ENCODE results near the gene PERM1.

Gene PERM1

GRCh38 chr1:964691-965525, 17.0 kb downstream of the PERM1 start:
- DNase-seq (ENCODE audit: low read depth in 2 of 2): no peak

- no peak for DNase-seq (ENCODE audit: low read depth in 2 of 2)
Observed at GRCh38 chr1:963746-964525, 18.0 kb downstream of the PERM1 start.

GRCh38 chr1:963301-963651, 18.6 kb downstream of the PERM1 start:
- no peak for DNase-seq (ENCODE audit: low read depth in 2 of 2)

- DNase-seq (ENCODE audit: low read depth in 2 of 2): no peak
Observed at GRCh38 chr1:962381-963300, 19.3 kb downstream of the PERM1 start.

- no peak for DNase-seq (ENCODE audit: low read depth in 2 of 2)
Observed at GRCh38 chr1:961132-961669, 20.7 kb downstream of the PERM1 start.

- DNase-seq (ENCODE audit: low read depth in 2 of 2): no peak
Observed at GRCh38 chr1:960363-961131, 21.3 kb downstream of the PERM1 start, which contains the start of gene KLHL17. Gene KLHL17 (plus strand): TSS chr1:960584. CDS start chr1:960694, 110 bp downstream.

GRCh38 chr1:959731-960362, 22.0 kb downstream of the PERM1 start:
- DNase-seq (ENCODE audit: low read depth in 2 of 2): no peak

GRCh38 chr1:958823-959730, 22.8 kb downstream of the PERM1 start, which contains the start of gene NOC2L:
Gene NOC2L (minus strand): TSS chr1:959256. CDS start chr1:959240, 16 bp downstream.
- DNase-seq (ENCODE audit: low read depth in 2 of 2): peak; percentile 70 to 73

GRCh38 chr1:956636-957035, 25.3 kb downstream of the PERM1 start:
- no peak for DNase-seq (ENCODE audit: low read depth in 2 of 2)

GRCh38 chr1:955474-955873, 26.4 kb downstream of the PERM1 start:
- DNase-seq (ENCODE audit: low read depth in 2 of 2): no peak

- DNase-seq (ENCODE audit: low read depth in 2 of 2): no peak
Observed at GRCh38 chr1:954927-955326, 27.0 kb downstream of the PERM1 start.

GRCh38 chr1:953524-954320, 28.2 kb downstream of the PERM1 start:
- no peak for DNase-seq (ENCODE audit: low read depth in 2 of 2)

GRCh38 chr1:952603-953002, 29.3 kb downstream of the PERM1 start:
- DNase-seq (ENCODE audit: low read depth in 2 of 2): no peak

- no peak for DNase-seq (ENCODE audit: low read depth in 2 of 2)
Observed at GRCh38 chr1:952201-952600, 29.7 kb downstream of the PERM1 start.

GRCh38 chr1:951364-951763, 30.5 kb downstream of the PERM1 start:
- no peak for DNase-seq (ENCODE audit: low read depth in 2 of 2)

- no peak for DNase-seq (ENCODE audit: low read depth in 2 of 2)
Observed at GRCh38 chr1:950881-951280, 31.0 kb downstream of the PERM1 start.

GRCh38 chr1:950268-950667, 31.6 kb downstream of the PERM1 start:
- DNase-seq (ENCODE audit: low read depth in 2 of 2): no peak

- no peak for DNase-seq (ENCODE audit: low read depth in 2 of 2)
Observed at GRCh38 chr1:947958-948357, 33.9 kb downstream of the PERM1 start.

Measured in fibroblast of skin of left quadriceps (primary cell).